ENCODE results near the gene RASGEF1B. TPM values are rescaled to one million over a fixed set of nuclear protein-coding genes. Genes with fewer than 3 reads are reported as not detected.

The RASGEF1B gene
- total and polyA plus RNA-seq, 7 donors: 1.9 to 4.2 (median 2.5) TPM

- H3K4me3 ChIP-seq: no peak overlapping the region
- 83 to 88% (median 84%) methylated on average over 4 of the region's 4 CpGs for WGBS, 3 donors
- H3K4me1 ChIP-seq: no peaks in the 10 kb centered on the region
- H3K36me3 ChIP-seq (ENCODE audit: insufficient read depth in 1 of 2, low read depth in 1 of 2): no peaks in the 10 kb centered on the region
- no peak for TF ChIP-seq CTCF (IDR thresholded peaks at IDR 0.05)
- DNase-seq: no peak
- no peak overlapping the region for H3K27ac ChIP-seq
- H3K9me3 ChIP-seq: no peaks in the 10 kb centered on the region
- no peak for ATAC-seq
- intact Hi-C loops (cut with DNase I): no loop called here
- H3K27me3 ChIP-seq (ENCODE audit: insufficient read depth in 3 of 3, low read length in 2 of 3): no peaks in the 10 kb centered on the region
These were observed 30.9 kb upstream of the RASGEF1B start for GRCh38 chr4:81502564-81502963.

- no peak for TF ChIP-seq CTCF (IDR thresholded peaks at IDR 0.05)
- H3K4me1 ChIP-seq: no peaks in the 10 kb centered on the region
- no peak overlapping the region for H3K27ac ChIP-seq
- H3K36me3 ChIP-seq (ENCODE audit: insufficient read depth in 1 of 2, low read depth in 1 of 2): no peaks in the 10 kb centered on the region
- 49 to 62% (median 50%) methylated on average over 3 of the region's 3 CpGs for WGBS, 3 donors
- ATAC-seq (no peak), DNase-seq (no peak)
- no peaks in the 10 kb centered on the region for H3K9me3 ChIP-seq
- H3K4me3 ChIP-seq: no peak overlapping the region
- H3K27me3 ChIP-seq (ENCODE audit: insufficient read depth in 3 of 3, low read length in 2 of 3): no peaks in the 10 kb centered on the region
- intact Hi-C loops (cut with DNase I): no loop called here
These were observed 28.1 kb upstream of the RASGEF1B start for GRCh38 chr4:81499840-81500239.

- no peak for ATAC-seq
- Histone ChIP-seq H3K27ac (no peak overlapping the region), H3K4me1 (no peaks in the 10 kb centered on the region), H3K27me3 (ENCODE audit: insufficient read depth in 3 of 3, low read length in 2 of 3) (no peaks in the 10 kb centered on the region), H3K4me3 (no peak overlapping the region), H3K9me3 (no peaks in the 10 kb centered on the region), H3K36me3 (ENCODE audit: insufficient read depth in 1 of 2, low read depth in 1 of 2) (no peaks in the 10 kb centered on the region)
- no peak for TF ChIP-seq CTCF (IDR thresholded peaks at IDR 0.05)
- intact Hi-C loops (cut with DNase I): no loop called here
- WGBS, 3 donors: 36 to 49% (median 43%) methylated on average over 1 of the region's 1 CpG
- DNase-seq: no peak
These were observed 26.9 kb upstream of the RASGEF1B start for GRCh38 chr4:81498551-81499099.

- intact Hi-C loops (cut with DNase I): no loop called here
- no peak for DNase-seq
- ATAC-seq: no peak
- no peaks in the 10 kb centered on the region for H3K27me3 ChIP-seq (ENCODE audit: insufficient read depth in 3 of 3, low read length in 2 of 3)
- 94 to 97% (median 95%) methylated on average over 2 of the region's 2 CpGs for WGBS, 3 donors
- no peaks in the 10 kb centered on the region for H3K9me3 ChIP-seq
- no peaks in the 10 kb centered on the region for H3K4me1 ChIP-seq
- no peak overlapping the region for H3K27ac ChIP-seq
- H3K4me3 ChIP-seq: no peak overlapping the region
- no peak for TF ChIP-seq CTCF (IDR thresholded peaks at IDR 0.05)
- no peaks in the 10 kb centered on the region for H3K36me3 ChIP-seq (ENCODE audit: insufficient read depth in 1 of 2, low read depth in 1 of 2)
These were observed 26.3 kb upstream of the RASGEF1B start for GRCh38 chr4:81498046-81498445.

- no peak for TF ChIP-seq CTCF (IDR thresholded peaks at IDR 0.05)
- H3K36me3 ChIP-seq (ENCODE audit: insufficient read depth in 1 of 2, low read depth in 1 of 2): no peaks in the 10 kb centered on the region
- H3K9me3 ChIP-seq: peaks cover 5% of the 10 kb centered on the region
- no peak overlapping the region for H3K4me3 ChIP-seq
- no peak overlapping the region for H3K27ac ChIP-seq
- DNase-seq: no peak
- intact Hi-C loops (cut with DNase I): no loop called here
- no peak for ATAC-seq
- H3K27me3 ChIP-seq (ENCODE audit: insufficient read depth in 3 of 3, low read length in 2 of 3): no peaks in the 10 kb centered on the region
- H3K4me1 ChIP-seq: no peaks in the 10 kb centered on the region
These were observed 23.6 kb upstream of the RASGEF1B start for GRCh38 chr4:81495345-81495744.

Measured in psoas muscle (tissue), 8 donors.